HG03159 (cell line): ENCODE measurements around the gene GAPVD1.

ENCODE experiments used
- ATAC-seq: cut with Tn5 transposase; IDR thresholded peaks from one replicate; pipeline ENCODE4 v1.9.1; 2021; ENCODE audit warnings: mild to moderate bottlenecking, moderate library complexity; ENCODE audit not compliant: unreplicated experiment

Gene GAPVD1

GRCh38 chr9:125400725-125401716 lies 139.4 kb downstream of the GAPVD1 start:
- ATAC-seq: no peak

GRCh38 chr9:125404733-125405132 lies 143.1 kb downstream of the GAPVD1 start:
- ATAC-seq: no peak

GRCh38 chr9:125405938-125406809 lies 144.5 kb downstream of the GAPVD1 start:
- ATAC-seq: no peak

- ATAC-seq: no peak
These were observed 145.1 kb downstream of the GAPVD1 start for GRCh38 chr9:125406810-125407087.

GRCh38 chr9:125407432-125407973 lies 145.9 kb downstream of the GAPVD1 start:
- peak; percentile 11 for ATAC-seq

GRCh38 chr9:125407974-125408900 lies 146.6 kb downstream of the GAPVD1 start:
- peak; percentile 74 for ATAC-seq

DNA sequence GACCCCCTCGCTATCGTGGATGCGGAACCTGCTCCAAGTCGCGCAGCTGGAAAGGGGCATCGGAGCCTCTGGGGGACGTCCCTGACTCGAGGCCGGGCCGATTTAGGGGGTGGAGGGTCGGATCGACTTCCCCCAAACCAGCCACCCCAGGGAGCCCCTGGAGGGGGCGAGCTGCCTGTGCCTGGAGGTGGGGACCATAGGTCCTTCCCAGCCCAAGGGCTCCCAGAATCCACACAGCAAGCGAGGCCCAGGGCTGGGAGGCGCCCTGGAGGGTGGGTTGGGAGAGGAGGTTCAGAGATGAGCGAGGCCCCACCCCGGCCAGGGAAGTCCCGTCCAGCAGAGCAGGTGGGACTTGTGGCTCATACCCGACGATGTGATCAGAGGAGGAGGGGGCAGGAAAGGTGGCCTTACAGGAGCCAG lies 147.6 kb downstream of the GAPVD1 start:
- ATAC-seq: no peak

- no peak for ATAC-seq
These were observed 148.3 kb downstream of the GAPVD1 start for GRCh38 chr9:125409637-125410521.

DNA sequence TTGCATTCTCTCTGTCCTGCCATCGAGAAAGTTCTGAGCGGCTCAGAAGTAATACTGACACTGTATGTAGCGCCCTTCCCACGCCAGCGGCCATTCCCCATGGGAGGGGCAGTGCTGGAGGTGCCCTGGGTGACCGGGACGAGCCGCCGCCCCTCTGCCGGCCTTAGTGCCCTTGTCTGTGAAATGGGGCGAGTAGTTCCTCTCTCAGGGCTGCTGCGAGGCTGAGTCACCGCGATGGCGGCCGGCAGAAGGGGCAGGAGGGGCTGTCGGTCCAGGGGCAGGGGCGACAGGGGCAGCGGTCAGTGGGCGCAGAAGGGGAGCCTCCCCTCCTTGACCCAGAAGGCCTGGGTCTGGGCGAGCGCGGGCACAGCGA lies 148.9 kb downstream of the GAPVD1 start:
- no peak for ATAC-seq

- ATAC-seq: no peak
These were observed 149.6 kb downstream of the GAPVD1 start for GRCh38 chr9:125411171-125411756.

DNA sequence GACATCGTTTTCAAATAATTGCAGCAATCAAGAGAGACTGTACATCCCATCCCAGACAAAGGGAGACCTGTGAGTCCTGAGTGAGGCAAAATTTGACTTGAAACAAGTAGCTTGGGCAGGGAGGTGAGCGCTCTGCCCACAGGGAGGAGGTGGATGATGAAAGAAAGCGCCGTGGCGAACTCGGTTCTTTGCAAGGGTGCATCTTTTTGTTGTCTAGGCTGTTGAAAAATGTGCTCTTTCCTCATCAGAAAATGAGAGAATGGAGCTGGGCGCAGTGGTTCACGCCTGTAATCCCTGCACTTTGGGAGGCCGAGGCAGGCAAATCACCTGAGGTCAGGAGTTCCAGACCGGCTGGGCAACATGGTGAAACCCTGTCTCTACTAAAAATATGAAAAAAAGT lies 150.5 kb downstream of the GAPVD1 start:
- no peak for ATAC-seq

GRCh38 chr9:125413579-125413978 lies 152.0 kb downstream of the GAPVD1 start:
- no peak for ATAC-seq

DNA sequence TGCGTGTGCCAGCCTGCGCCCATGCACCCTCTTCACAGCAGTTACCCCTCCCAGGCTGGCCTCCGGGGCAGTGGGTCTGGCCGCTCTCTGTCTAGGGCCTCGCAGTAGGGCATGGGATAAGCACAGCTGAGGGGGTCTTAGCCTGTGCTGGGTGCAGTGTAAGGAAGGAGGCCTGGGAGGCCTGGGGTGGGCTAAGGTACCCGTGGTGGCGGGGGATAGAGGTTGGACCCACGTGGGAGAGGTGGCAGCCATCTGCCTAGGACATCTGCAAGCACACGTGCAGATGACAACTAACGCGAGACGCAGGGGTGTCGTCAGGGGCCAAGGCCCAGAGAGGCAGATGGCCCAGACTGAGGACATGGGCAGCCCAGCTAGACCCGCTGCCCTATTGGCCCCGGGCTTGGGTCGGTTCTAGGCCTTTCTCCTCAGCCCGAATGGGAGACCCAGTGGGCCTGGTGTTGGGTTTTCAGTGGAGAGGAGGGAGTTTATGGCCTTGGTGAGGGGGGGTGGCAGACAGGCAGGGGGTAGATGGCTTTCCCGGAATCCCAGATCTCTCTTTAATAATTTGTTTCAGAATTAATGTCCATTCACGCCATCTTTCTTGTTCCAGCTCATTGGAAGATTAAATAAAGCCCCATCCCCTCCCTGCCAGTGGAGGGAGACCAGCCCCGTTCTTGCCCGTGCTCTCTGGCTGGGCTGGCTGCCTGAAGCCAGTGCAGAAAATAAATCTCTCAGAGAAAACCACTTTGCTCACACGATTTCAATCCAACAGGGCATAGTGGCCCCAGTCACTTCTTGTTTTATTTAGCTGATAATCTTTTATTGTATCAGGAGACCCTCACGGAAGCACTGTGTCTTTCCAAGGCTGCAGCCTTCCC lies 154.2 kb downstream of the GAPVD1 start:
- no peak for ATAC-seq

GRCh38 chr9:125416517-125416916 lies 154.9 kb downstream of the GAPVD1 start:
- ATAC-seq: no peak
